Uterus (tissue), 2 donors: ENCODE measurements around the gene DCC.

ENCODE experiments used
- POLR2A ChIP-seq, 2 donors: fragments of 450-650 bp; IDR thresholded peaks; one replicate each; pipeline ENCODE4 v1.6.1; 2016; ENCODE audit warnings: antibody characterized with exemption in 2 of 2, mild to moderate bottlenecking in 1 of 2, moderate library complexity in 1 of 2
- TF ChIP-seq, protein P1 (sequence below), 4 experiments: fragments of 200-600 bp in 2 of 4; fragments of 450-650 bp in 2 of 4; sonication (generic) in 2 of 4; IDR thresholded peaks; one replicate each; pipeline ENCODE4 v1.5.1; 2016 to 2019; ENCODE audit warnings: antibody characterized with exemption in 4 of 4, mild to moderate bottlenecking in 2 of 4, moderate library complexity in 1 of 4

DNA sequence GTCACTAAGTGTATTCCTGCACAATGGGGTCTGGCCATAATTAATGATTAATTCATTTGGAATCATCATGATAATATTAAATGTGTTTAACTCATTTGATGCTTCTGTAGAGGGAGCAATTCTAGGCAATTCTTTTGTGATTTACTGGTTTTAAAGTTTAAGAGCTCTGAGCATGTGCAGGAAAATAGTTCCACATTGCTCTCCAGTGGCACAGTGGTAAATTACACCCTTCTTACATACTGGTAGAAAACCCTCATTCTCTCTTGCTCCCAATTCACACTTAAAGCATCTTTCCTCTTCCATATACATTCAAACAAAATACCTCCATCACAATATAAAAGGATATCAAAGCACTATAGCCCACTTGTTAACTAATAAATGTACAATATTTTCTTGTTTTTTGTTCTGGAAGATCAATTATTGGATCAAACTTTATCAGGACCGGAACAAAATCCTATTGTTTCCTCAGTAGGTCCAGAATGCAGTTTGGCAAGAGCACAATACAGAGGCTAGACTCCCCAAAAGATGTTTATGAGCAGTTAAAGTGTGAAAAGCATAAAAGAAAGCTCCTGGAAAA lies 1040.2 kb downstream of the DCC start:
- TF ChIP-seq, protein P1, sequence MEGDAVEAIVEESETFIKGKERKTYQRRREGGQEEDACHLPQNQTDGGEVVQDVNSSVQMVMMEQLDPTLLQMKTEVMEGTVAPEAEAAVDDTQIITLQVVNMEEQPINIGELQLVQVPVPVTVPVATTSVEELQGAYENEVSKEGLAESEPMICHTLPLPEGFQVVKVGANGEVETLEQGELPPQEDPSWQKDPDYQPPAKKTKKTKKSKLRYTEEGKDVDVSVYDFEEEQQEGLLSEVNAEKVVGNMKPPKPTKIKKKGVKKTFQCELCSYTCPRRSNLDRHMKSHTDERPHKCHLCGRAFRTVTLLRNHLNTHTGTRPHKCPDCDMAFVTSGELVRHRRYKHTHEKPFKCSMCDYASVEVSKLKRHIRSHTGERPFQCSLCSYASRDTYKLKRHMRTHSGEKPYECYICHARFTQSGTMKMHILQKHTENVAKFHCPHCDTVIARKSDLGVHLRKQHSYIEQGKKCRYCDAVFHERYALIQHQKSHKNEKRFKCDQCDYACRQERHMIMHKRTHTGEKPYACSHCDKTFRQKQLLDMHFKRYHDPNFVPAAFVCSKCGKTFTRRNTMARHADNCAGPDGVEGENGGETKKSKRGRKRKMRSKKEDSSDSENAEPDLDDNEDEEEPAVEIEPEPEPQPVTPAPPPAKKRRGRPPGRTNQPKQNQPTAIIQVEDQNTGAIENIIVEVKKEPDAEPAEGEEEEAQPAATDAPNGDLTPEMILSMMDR (IDR thresholded peaks at IDR 0.05) = peak in 2 of 4 experiments; percentile 10 to 18
- TF ChIP-seq POLR2A (IDR thresholded peaks at IDR 0.05) = no peak
